Measurements from ENCODE around the gene MUC5B. TPM values are rescaled to one million over a fixed set of nuclear protein-coding genes. Genes with fewer than 3 reads are reported as not detected.
"Not testable (repeated sequence)": the region's sequence is repeated elsewhere in the genome, so short reads cannot be mapped to it uniquely, and the experiment has no call there.

MUC5B gene
- polyA plus RNA-seq, 1 donor from 2014 or later: not detected

DNA sequence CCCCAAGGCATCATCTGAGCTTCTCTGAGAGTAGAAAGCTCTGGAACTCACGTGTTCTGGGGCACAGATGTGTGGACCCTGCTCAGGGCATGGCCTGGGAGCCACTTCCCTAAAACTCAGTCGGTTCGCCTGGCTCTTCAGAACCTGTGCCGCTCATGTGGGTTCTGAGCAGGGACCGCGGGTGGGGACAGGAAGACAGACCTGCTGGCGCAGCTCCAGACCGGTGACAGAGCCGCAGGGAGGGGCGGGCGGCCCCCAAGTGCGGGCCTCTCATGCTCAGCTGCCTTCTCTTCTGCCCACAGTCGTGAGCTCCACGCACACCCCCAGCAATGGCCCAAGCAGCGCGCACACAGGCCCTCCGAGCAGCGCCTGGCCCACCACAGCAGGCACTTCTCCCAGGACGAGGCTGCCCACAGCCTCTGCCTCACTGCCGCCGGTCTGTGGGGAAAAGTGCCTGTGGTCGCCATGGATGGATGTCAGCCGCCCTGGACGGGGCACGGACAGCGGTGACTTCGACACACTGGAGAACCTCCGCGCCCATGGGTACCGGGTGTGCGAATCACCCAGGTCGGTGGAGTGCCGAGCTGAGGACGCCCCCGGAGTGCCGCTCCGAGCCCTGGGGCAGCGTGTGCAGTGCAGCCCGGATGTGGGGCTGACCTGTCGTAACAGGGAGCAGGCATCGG lies 40.9 kb upstream of the MUC5B start:
- peak overlapping the region in 1 of 4 donors; percentile 22 for H3K4me3 Mint-ChIP-seq

GRCh38 chr11:1184139-1184538 lies 38.7 kb upstream of the MUC5B start:
- H3K4me1 Mint-ChIP-seq, H3K36me3 Mint-ChIP-seq, H3K27ac Mint-ChIP-seq, H3K9me3 Mint-ChIP-seq, H3K27me3 Mint-ChIP-seq, H3K4me3 Mint-ChIP-seq: not testable (repeated sequence)

More for the DNA sequence above, 40.9 kb upstream of the MUC5B start:
- H3K27ac Mint-ChIP-seq: no peak overlapping the region
- no peaks in the 10 kb centered on the region for H3K9me3 Mint-ChIP-seq
- H3K36me3 Mint-ChIP-seq: no peaks in the 10 kb centered on the region
- H3K27me3 Mint-ChIP-seq: no peaks in the 10 kb centered on the region
- no peaks in the 10 kb centered on the region for H3K4me1 Mint-ChIP-seq

DNA sequence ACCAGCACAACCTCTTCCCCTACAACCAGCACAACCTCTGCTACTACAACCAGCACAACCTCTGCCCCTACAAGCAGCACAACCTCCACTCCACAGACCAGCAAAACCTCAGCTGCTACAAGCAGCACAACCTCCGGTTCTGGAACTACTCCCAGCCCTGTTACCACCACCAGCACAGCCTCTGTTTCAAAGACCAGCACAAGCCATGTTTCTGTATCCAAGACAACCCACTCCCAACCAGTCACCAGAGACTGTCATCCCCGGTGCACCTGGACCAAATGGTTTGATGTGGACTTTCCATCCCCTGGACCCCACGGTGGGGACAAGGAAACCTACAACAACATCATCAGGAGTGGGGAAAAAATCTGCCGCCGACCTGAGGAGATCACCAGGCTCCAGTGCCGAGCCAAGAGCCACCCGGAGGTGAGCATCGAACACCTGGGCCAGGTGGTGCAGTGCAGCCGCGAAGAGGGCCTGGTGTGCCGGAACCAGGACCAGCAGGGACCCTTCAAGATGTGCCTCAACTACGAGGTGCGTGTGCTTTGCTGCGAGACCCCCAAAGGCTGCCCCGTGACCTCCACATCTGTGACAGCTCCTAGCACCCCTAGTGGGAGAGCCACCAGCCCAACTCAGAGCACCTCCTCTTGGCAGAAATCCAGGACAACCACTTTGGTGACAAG lies 34.3 kb upstream of the MUC5B start:
- H3K27me3 Mint-ChIP-seq, H3K4me1 Mint-ChIP-seq, H3K36me3 Mint-ChIP-seq, H3K27ac Mint-ChIP-seq, H3K4me3 Mint-ChIP-seq, H3K9me3 Mint-ChIP-seq: not testable (repeated sequence)

DNA sequence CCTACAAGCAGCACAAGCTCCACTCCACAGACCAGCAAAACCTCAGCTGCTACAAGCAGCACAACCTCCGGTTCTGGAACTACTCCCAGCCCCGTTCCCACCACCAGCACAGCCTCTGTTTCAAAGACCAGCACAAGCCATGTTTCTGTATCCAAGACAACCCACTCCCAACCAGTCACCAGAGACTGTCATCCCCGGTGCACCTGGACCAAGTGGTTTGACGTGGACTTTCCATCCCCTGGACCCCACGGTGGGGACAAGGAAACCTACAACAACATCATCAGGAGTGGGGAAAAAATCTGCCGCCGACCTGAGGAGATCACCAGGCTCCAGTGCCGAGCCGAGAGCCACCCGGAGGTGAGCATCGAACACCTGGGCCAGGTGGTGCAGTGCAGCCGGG lies 33.0 kb upstream of the MUC5B start:
- not testable (repeated sequence) for H3K9me3 Mint-ChIP-seq, H3K4me3 Mint-ChIP-seq, H3K36me3 Mint-ChIP-seq, H3K27me3 Mint-ChIP-seq, H3K4me1 Mint-ChIP-seq, H3K27ac Mint-ChIP-seq

DNA sequence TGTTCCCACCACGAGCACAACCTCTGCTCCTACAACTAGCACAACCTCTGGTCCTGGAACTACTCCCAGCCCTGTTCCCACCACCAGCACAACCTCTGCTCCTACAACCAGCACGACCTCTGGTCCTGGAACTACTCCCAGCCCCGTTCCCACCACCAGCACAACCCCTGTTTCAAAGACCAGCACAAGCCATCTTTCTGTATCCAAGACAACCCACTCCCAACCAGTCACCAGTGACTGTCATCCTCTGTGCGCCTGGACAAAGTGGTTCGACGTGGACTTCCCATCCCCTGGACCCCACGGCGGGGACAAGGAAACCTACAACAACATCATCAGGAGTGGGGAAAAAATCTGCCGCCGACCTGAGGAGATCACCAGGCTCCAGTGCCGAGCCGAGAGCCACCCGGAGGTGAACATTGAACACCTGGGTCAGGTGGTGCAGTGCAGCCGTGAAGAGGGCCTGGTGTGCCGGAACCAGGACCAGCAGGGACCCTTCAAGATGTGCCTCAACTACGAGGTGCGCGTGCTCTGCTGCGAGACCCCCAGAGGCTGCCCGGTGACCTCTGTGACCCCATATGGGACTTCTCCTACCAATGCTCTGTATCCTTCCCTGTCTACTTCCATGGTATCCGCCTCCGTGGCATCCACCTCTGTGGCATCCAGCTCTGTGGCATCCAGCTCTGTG lies 30.9 kb upstream of the MUC5B start:
- not testable (repeated sequence) for H3K4me1 Mint-ChIP-seq, H3K36me3 Mint-ChIP-seq, H3K4me3 Mint-ChIP-seq, H3K9me3 Mint-ChIP-seq, H3K27me3 Mint-ChIP-seq
- H3K27ac Mint-ChIP-seq: peak overlapping the region in 1 of 3 donors; percentile 71

DNA sequence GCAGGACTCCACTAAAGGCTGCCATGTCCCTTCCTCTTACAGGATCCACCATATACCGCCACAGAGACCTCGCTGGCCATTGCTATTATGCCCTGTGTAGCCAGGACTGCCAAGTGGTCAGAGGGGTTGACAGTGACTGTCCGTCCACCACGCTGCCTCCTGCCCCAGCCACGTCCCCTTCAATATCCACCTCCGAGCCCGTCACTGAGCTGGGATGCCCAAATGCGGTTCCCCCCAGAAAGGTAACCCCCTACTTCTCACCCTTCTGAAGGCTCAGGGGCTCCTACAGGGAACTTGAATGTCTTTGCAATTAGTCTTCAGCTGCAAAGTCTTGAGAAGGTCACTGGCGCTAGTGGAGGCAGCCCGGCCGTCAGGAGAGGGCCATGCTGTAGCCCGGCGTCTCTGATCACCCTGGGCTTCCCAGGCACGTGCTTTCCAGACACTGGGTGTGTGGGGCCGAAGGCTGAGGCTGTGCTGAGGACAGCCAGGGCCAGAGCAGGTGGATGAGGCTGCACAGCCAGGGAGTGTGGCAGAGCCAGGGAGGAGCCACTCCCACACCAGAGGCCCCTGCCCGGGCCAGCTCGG lies 30.0 kb upstream of the MUC5B start:
- Mint-ChIP-seq H3K27ac (no peak overlapping the region), H3K9me3 (no peaks in the 10 kb centered on the region), H3K36me3 (no peaks in the 10 kb centered on the region), H3K27me3 (no peaks in the 10 kb centered on the region), H3K4me3 (no peak overlapping the region), H3K4me1 (no peaks in the 10 kb centered on the region)

GRCh38 chr11:1193326-1194230 lies 29.3 kb upstream of the MUC5B start:
- no peak overlapping the region for H3K4me3 Mint-ChIP-seq
- no peaks in the 10 kb centered on the region for H3K9me3 Mint-ChIP-seq
- H3K36me3 Mint-ChIP-seq: no peaks in the 10 kb centered on the region
- H3K27ac Mint-ChIP-seq: no peak overlapping the region
- no peaks in the 10 kb centered on the region for H3K4me1 Mint-ChIP-seq
- H3K27me3 Mint-ChIP-seq: no peaks in the 10 kb centered on the region

DNA sequence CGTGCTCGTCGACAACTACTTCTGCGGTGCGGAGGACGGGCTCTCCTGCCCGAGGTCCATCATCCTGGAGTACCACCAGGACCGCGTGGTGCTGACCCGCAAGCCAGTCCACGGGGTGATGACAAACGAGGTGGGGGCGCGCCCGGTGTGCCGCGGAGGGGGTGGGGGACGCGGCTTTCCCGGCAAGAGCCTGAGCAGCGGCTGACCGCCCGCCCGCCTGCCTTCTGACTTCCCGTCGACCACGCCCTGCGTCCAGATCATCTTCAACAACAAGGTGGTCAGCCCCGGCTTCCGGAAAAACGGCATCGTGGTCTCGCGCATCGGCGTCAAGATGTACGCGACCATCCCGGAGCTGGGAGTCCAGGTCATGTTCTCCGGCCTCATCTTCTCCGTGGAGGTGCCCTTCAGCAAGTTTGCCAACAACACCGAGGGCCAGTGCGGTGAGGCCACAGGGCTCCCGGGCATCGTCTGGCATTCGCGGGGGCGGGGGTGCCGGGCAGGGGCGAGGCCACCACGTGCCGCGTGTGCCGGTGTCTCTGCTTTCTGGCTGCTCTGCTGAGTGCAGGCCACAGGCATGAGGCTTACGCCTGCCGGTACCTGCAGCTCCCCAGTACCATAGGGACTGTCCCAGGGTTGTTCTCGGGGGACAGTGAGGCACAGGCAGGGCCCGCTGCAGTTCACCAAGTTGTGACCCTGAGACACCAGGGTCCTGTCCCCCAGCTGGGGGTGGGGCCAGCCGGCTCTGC lies 28.5 kb upstream of the MUC5B start:
- no peaks in the 10 kb centered on the region for H3K4me1 Mint-ChIP-seq
- no peaks in the 10 kb centered on the region for H3K27me3 Mint-ChIP-seq
- H3K36me3 Mint-ChIP-seq: no peaks in the 10 kb centered on the region
- no peaks in the 10 kb centered on the region for H3K9me3 Mint-ChIP-seq
- H3K4me3 Mint-ChIP-seq: no peak overlapping the region
- H3K27ac Mint-ChIP-seq: no peak overlapping the region

GRCh38 chr11:1194977-1195681 lies 27.7 kb upstream of the MUC5B start:
- Mint-ChIP-seq H3K9me3 (no peaks in the 10 kb centered on the region), H3K36me3 (no peaks in the 10 kb centered on the region)

GRCh38 chr11:1195682-1196515 lies 27.0 kb upstream of the MUC5B start:
- H3K4me3 Mint-ChIP-seq: peak overlapping the region in 1 of 4 donors; percentile 28
- H3K27me3 Mint-ChIP-seq: no peaks in the 10 kb centered on the region

More at GRCh38 chr11:1194977-1195681, 27.7 kb upstream of the MUC5B start:
- no peak overlapping the region for H3K27ac Mint-ChIP-seq
- H3K4me1 Mint-ChIP-seq: no peaks in the 10 kb centered on the region
- H3K4me3 Mint-ChIP-seq: no peak overlapping the region
- no peaks in the 10 kb centered on the region for H3K27me3 Mint-ChIP-seq

DNA sequence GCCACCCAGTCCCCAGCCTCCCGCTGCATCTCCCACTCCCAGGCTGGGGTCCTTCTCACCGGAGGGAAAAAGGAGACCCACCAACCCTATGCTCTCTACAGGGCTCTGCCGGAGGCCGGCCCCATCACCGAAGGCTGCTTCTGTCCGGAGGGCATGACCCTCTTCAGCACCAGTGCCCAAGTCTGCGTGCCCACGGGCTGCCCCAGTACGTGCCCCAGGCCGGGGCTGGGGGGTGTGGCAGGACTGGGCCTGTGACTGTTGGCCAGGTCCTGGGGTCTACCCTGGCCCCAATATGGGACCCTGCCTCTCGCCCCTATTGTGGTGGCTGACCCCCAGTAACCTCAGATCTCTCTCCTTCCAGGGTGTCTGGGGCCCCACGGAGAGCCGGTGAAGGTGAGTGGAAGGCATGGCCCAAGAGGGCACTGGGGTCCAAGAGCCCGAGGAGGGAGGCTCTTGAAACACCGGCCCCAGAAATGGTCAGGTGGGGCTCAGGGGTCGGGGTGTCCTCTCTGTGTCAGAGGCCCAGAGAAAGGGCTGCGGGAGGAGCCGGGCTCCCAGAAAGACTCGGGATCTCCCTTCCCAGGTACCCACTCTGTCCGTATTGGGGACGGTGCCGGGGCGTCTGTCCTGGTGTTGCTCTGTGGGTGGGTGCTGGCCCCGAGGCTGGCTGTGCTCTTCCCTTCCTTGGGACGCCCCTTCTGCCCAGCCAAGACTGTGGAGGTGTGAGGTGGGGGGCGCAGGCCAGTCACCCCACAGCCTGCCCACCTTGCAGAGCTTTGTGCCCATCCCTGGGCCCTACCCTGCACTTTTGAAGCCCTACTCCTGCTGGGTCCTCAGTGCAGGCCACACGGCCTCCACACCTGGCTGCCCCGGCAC lies 26.1 kb upstream of the MUC5B start:
- no peak overlapping the region for H3K4me3 Mint-ChIP-seq

More at GRCh38 chr11:1195682-1196515, 27.0 kb upstream of the MUC5B start:
- Mint-ChIP-seq H3K9me3 (no peaks in the 10 kb centered on the region), H3K27ac (no peak overlapping the region), H3K36me3 (no peaks in the 10 kb centered on the region), H3K4me1 (no peaks in the 10 kb centered on the region)

GRCh38 chr11:1197431-1197885 lies 25.4 kb upstream of the MUC5B start:
- H3K9me3 Mint-ChIP-seq: no peaks in the 10 kb centered on the region
- no peak overlapping the region for H3K4me3 Mint-ChIP-seq
- no peaks in the 10 kb centered on the region for H3K4me1 Mint-ChIP-seq
- no peak overlapping the region for H3K27ac Mint-ChIP-seq
- no peaks in the 10 kb centered on the region for H3K36me3 Mint-ChIP-seq
- no peaks in the 10 kb centered on the region for H3K27me3 Mint-ChIP-seq

More for the DNA sequence above, 26.1 kb upstream of the MUC5B start:
- no peaks in the 10 kb centered on the region for H3K27me3 Mint-ChIP-seq
- H3K9me3 Mint-ChIP-seq: no peaks in the 10 kb centered on the region
- no peaks in the 10 kb centered on the region for H3K4me1 Mint-ChIP-seq
- no peak overlapping the region for H3K27ac Mint-ChIP-seq
- H3K36me3 Mint-ChIP-seq: no peaks in the 10 kb centered on the region
